ENCODE results near the gene MEF2B. TPM values are rescaled to one million over a fixed set of nuclear protein-coding genes. Genes with fewer than 3 reads are reported as not detected.

MEF2B gene
- total RNA-seq, 1 experiment from 2014 or later: 2.3 TPM

GRCh38 chr19:19211499-19212420, 41.7 kb upstream of the MEF2B start, which contains the start of gene NCAN:
NCAN (plus strand) TSS chr19:19211958; CDS start chr19:19216954, 4,996 bp downstream.
- no peaks in the 10 kb centered on the region for H3K9me3 Mint-ChIP-seq (ENCODE audit: low read depth, unreplicated experiment)
- BruUV-seq (replicated peaks): no TSS peak
- H3K27me3 Mint-ChIP-seq (ENCODE audit: unreplicated experiment): peaks cover 66% of the 10 kb centered on the region
- no peak within 1 kb of the TSS for H3K4me3 Mint-ChIP-seq (ENCODE audit: low read depth, unreplicated experiment)
- H3K36me3 Mint-ChIP-seq (ENCODE audit: insufficient read depth, unreplicated experiment): no peaks in the 10 kb centered on the region
- no peak for TF ChIP-seq CTCF (IDR thresholded peaks at IDR 0.05; ENCODE audit: unreplicated experiment)
- H3K27ac Mint-ChIP-seq (ENCODE audit: unreplicated experiment): no peak within 1 kb of the TSS
- CTCF ChIA-PET: no interaction called here
- DNase-seq: no peak
- H3K4me1 Mint-ChIP-seq (ENCODE audit: low read depth, unreplicated experiment): no peaks in the 10 kb centered on the region
- intact Hi-C loops (cut with micrococcal nuclease; ENCODE audit: unreplicated experiment): no loop called here

- Mint-ChIP-seq H3K4me3 (ENCODE audit: low read depth, unreplicated experiment) (no peak overlapping the region), H3K36me3 (ENCODE audit: insufficient read depth, unreplicated experiment) (no peaks in the 10 kb centered on the region), H3K27ac (ENCODE audit: unreplicated experiment) (no peak overlapping the region), H3K4me1 (ENCODE audit: low read depth, unreplicated experiment) (no peaks in the 10 kb centered on the region), H3K9me3 (ENCODE audit: low read depth, unreplicated experiment) (no peaks in the 10 kb centered on the region), H3K27me3 (ENCODE audit: unreplicated experiment) (peaks cover 67% of the 10 kb centered on the region)
- no peak for TF ChIP-seq CTCF (IDR thresholded peaks at IDR 0.05; ENCODE audit: unreplicated experiment)
- intact Hi-C loops (cut with micrococcal nuclease; ENCODE audit: unreplicated experiment): no loop called here
- no TSS peak for BruUV-seq (replicated peaks)
- CTCF ChIA-PET: interaction anchor here (0.7 kb wide), 1 partner anchor 64 kb away, joined by 3 read pairs; no protein-coding TSS in a partner anchor
- no peak for DNase-seq
These were observed 39.3 kb upstream of the MEF2B start for GRCh38 chr19:19209372-19209771.

- intact Hi-C loops (cut with micrococcal nuclease; ENCODE audit: unreplicated experiment): no loop called here
- Mint-ChIP-seq H3K4me1 (ENCODE audit: low read depth, unreplicated experiment) (no peaks in the 10 kb centered on the region), H3K36me3 (ENCODE audit: insufficient read depth, unreplicated experiment) (peaks cover 8% of the 10 kb centered on the region), H3K27me3 (ENCODE audit: unreplicated experiment) (peaks cover 52% of the 10 kb centered on the region), H3K4me3 (ENCODE audit: low read depth, unreplicated experiment) (no peak overlapping the region), H3K9me3 (ENCODE audit: low read depth, unreplicated experiment) (no peaks in the 10 kb centered on the region), H3K27ac (ENCODE audit: unreplicated experiment) (no peak overlapping the region)
- BruUV-seq (replicated peaks): no TSS peak
- no peak for DNase-seq
- CTCF ChIA-PET: interaction anchor here (0.6 kb wide), 1 partner anchor 12 kb away, joined by 5 read pairs; no protein-coding TSS in a partner anchor
- no peak for TF ChIP-seq CTCF (IDR thresholded peaks at IDR 0.05; ENCODE audit: unreplicated experiment)
These were observed 37.8 kb upstream of the MEF2B start for GRCh38 chr19:19207637-19208572.

- Mint-ChIP-seq H3K27ac (ENCODE audit: unreplicated experiment) (no peak overlapping the region), H3K27me3 (ENCODE audit: unreplicated experiment) (peaks cover 42% of the 10 kb centered on the region), H3K9me3 (ENCODE audit: low read depth, unreplicated experiment) (no peaks in the 10 kb centered on the region), H3K36me3 (ENCODE audit: insufficient read depth, unreplicated experiment) (peaks cover 18% of the 10 kb centered on the region), H3K4me3 (ENCODE audit: low read depth, unreplicated experiment) (no peak overlapping the region), H3K4me1 (ENCODE audit: low read depth, unreplicated experiment) (no peaks in the 10 kb centered on the region)
- intact Hi-C loops (cut with micrococcal nuclease; ENCODE audit: unreplicated experiment): no loop called here
- no TSS peak for BruUV-seq (replicated peaks)
- no peak for TF ChIP-seq CTCF (IDR thresholded peaks at IDR 0.05; ENCODE audit: unreplicated experiment)
- no peak for DNase-seq
- CTCF ChIA-PET: no interaction called here
These were observed 36.9 kb upstream of the MEF2B start for GRCh38 chr19:19206938-19207337.

All from Calu3 (cell line).